GM21447 (cell line): ENCODE measurements around the gene NUP210.
A peak's percentile ranks its signal among the peaks of the same experiment; 100 is the strongest.

Source experiments
- ATAC-seq: cut with Tn5 transposase; IDR thresholded peaks from one replicate; pipeline ENCODE4 v1.9.1; 2021; ENCODE audit not compliant: unreplicated experiment

The NUP210 gene

GRCh38 chr3:13352621-13353131 lies 67.4 kb downstream of the NUP210 start:
- ATAC-seq = no peak

- ATAC-seq = no peak
Measured at GRCh38 chr3:13349823-13350222, 70.3 kb downstream of the NUP210 start.

- no peak for ATAC-seq
Measured at GRCh38 chr3:13348661-13349396, 71.3 kb downstream of the NUP210 start.

GRCh38 chr3:13348100-13348499 lies 72.0 kb downstream of the NUP210 start:
- no peak for ATAC-seq

- no peak for ATAC-seq
Measured at GRCh38 chr3:13347390-13347950, 72.7 kb downstream of the NUP210 start.

- ATAC-seq = peak; percentile 48
Measured at GRCh38 chr3:13346481-13347389, 73.4 kb downstream of the NUP210 start.

GRCh38 chr3:13345772-13346171 lies 74.3 kb downstream of the NUP210 start:
- ATAC-seq = no peak

- no peak for ATAC-seq
Measured at GRCh38 chr3:13345284-13345683, 74.8 kb downstream of the NUP210 start.

- no peak for ATAC-seq
Measured at GRCh38 chr3:13344663-13345062, 75.5 kb downstream of the NUP210 start.

- no peak for ATAC-seq
Measured at GRCh38 chr3:13343601-13344000, 76.5 kb downstream of the NUP210 start.

GRCh38 chr3:13341229-13341905 lies 78.8 kb downstream of the NUP210 start:
- no peak for ATAC-seq

GRCh38 chr3:13339833-13340232 lies 80.3 kb downstream of the NUP210 start:
- no peak for ATAC-seq

- ATAC-seq = no peak
Measured at GRCh38 chr3:13338996-13339395, 81.1 kb downstream of the NUP210 start.

- ATAC-seq = no peak
Measured at GRCh38 chr3:13338231-13338630, 81.9 kb downstream of the NUP210 start.

- no peak for ATAC-seq
Measured at GRCh38 chr3:13336592-13336991, 83.5 kb downstream of the NUP210 start.

- no peak for ATAC-seq
Measured at GRCh38 chr3:13335503-13335902, 84.6 kb downstream of the NUP210 start.

- no peak for ATAC-seq
Measured at GRCh38 chr3:13335059-13335458, 85.1 kb downstream of the NUP210 start.

- no peak for ATAC-seq
Measured at GRCh38 chr3:13333236-13333897, 86.8 kb downstream of the NUP210 start.

GRCh38 chr3:13332740-13333139 lies 87.4 kb downstream of the NUP210 start:
- no peak for ATAC-seq

GRCh38 chr3:13332158-13332557 lies 88.0 kb downstream of the NUP210 start:
- ATAC-seq = peak; percentile 96
